ENCODE measurements around the gene DHRS7.

The DHRS7 gene

DNA sequence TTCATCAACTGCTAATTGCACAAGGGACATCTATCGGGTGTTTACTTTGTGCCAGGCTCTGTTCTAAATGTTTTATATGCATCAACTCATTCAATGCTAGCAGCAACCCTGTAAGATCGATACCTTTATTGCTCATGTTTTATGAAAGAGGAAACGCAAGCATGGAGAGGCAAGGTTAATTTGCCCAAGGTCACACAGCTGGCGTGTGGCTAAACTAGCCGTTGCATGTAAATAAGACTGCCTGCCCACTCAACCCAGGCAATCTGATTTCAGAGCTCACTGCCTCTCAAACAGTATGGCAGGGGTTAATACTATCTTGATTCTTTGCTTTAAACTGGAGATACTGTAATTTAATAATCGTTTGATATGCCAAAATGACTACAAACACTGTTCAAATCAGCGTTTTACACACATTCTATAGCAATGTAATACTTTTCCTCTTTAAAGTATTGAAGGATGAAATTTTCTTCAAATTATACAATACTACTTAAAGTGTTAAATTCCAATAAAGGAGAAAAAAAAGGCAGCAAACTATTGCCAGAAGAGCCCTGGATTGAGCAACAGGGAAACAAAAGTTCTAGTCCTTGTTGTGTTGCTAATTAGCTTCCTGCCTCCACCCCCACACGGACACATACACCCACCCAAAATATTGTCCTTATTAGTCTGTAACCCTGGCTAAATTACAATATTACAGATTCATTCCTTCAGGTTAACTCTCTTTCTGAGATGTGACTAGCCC, 39.1 kb upstream of the DHRS7 start:
- Histone ChIP-seq H3K9me3 (ENCODE audit: insufficient read depth, low read depth, low read length) (no peaks in the 10 kb centered on the region), H3K27ac (ENCODE audit: low read depth, low read length) (peak overlapping the region; percentile 25; the same call in 1 of the 2 replicates), H3K4me3 (ENCODE audit: low read length) (no peak overlapping the region), H3K27me3 (ENCODE audit: insufficient read depth, low read length) (no peaks in the 10 kb centered on the region), H3K36me3 (ENCODE audit: insufficient read depth, low read length) (no peaks in the 10 kb centered on the region), H3K9ac (ENCODE audit: low read depth, low read length) (no peak overlapping the region), H3K4me1 (ENCODE audit: insufficient read depth, low read length) (peaks cover 21% of the 10 kb centered on the region)
- WGBS = 71% methylated on average over 6 of the region's 8 CpGs

DNA sequence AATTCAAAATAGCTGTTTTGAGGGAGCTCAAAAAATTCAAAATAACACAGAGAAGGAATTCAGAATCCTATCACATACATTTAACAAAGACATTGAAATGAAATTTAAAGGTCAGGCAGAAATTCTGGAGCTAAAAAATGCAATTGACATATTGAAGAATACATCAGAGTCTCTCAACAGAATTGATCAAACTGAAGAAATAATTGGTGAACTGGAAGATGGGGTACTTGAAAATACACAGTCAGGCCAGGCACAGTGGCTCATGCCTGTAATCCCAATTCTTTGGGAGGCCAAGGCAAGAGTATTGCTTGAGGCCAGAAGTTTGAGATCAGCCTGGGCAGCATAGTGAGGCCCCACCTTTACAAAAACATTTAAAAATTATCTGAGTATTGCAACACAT, 34.1 kb upstream of the DHRS7 start:
- no peak overlapping the region for H3K9ac ChIP-seq (ENCODE audit: low read depth, low read length)
- no peak overlapping the region for H3K4me3 ChIP-seq (ENCODE audit: low read length)

DNA sequence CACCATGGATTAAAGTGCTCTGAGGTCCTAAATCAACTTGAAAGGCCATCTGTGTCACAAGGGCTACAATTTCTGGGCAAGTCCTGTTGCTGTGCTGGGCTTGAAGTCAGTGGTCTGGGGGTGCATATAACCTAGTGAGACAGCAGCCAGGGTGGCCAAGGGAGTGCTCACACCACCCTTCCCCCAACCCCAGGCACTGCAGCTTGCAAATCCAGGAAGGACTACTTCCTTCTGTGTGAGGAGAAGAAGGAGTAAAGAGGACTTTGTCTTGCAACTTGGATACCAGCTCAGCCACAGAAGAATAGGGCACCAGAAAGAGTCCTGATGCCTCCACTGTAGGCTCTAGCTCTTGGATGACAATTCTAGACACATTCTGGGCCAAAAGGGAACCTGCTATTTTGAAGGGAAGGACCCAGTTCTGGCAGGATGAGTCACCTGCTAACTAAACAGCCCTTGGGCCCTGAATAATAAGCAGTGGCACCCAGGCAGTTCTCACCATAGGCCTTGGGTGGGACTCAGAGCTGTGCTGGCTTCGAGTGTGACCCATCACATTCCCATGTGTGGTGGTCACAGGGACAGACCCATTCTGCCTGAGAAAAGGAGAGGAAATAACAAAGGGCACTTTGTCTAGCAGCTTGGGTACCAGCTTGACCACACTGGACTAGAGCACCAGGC, 32.6 kb upstream of the DHRS7 start:
- Histone ChIP-seq H3K9me3 (ENCODE audit: insufficient read depth, low read depth, low read length) (no peaks in the 10 kb centered on the region), H3K9ac (ENCODE audit: low read depth, low read length) (no peak overlapping the region), H3K27ac (ENCODE audit: low read depth, low read length) (no peak overlapping the region), H3K27me3 (ENCODE audit: insufficient read depth, low read length) (no peaks in the 10 kb centered on the region), H3K36me3 (ENCODE audit: insufficient read depth, low read length) (no peaks in the 10 kb centered on the region), H3K4me1 (ENCODE audit: insufficient read depth, low read length) (no peaks in the 10 kb centered on the region), H3K4me3 (ENCODE audit: low read length) (no peak overlapping the region)
- 98% methylated on average over 1 of the region's 1 CpG for WGBS

More for the DNA sequence above, 34.1 kb upstream of the DHRS7 start:
- no peak overlapping the region for H3K27ac ChIP-seq (ENCODE audit: low read depth, low read length)
- peaks cover 9% of the 10 kb centered on the region for H3K4me1 ChIP-seq (ENCODE audit: insufficient read depth, low read length)
- no peaks in the 10 kb centered on the region for H3K36me3 ChIP-seq (ENCODE audit: insufficient read depth, low read length)
- no peaks in the 10 kb centered on the region for H3K9me3 ChIP-seq (ENCODE audit: insufficient read depth, low read depth, low read length)
- H3K27me3 ChIP-seq (ENCODE audit: insufficient read depth, low read length) = no peaks in the 10 kb centered on the region

DNA sequence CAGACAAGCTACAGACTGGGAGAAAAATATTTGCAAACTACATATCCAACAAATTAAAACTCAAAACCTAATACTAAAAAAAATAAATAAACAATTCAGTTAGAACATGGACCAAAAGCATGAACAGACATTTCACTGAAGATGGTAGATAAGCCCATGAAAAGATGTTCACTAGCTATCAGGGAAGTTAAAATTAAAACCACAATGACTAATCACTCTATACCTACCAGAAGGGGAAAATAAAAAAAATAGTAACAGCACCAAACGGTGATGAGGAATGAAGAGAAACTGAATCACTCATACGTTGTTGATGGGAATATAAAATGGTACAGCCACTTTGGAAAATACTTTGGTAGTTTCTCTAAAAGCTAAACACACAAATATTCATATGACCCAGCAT, 31.1 kb upstream of the DHRS7 start:
- Histone ChIP-seq H3K27ac (ENCODE audit: low read depth, low read length) (no peak overlapping the region), H3K9ac (ENCODE audit: low read depth, low read length) (no peak overlapping the region), H3K27me3 (ENCODE audit: insufficient read depth, low read length) (no peaks in the 10 kb centered on the region), H3K4me1 (ENCODE audit: insufficient read depth, low read length) (no peaks in the 10 kb centered on the region), H3K36me3 (ENCODE audit: insufficient read depth, low read length) (no peaks in the 10 kb centered on the region), H3K4me3 (ENCODE audit: low read length) (no peak overlapping the region), H3K9me3 (ENCODE audit: insufficient read depth, low read depth, low read length) (no peaks in the 10 kb centered on the region)
- 73% methylated on average over 2 of the region's 2 CpGs for WGBS

DNA sequence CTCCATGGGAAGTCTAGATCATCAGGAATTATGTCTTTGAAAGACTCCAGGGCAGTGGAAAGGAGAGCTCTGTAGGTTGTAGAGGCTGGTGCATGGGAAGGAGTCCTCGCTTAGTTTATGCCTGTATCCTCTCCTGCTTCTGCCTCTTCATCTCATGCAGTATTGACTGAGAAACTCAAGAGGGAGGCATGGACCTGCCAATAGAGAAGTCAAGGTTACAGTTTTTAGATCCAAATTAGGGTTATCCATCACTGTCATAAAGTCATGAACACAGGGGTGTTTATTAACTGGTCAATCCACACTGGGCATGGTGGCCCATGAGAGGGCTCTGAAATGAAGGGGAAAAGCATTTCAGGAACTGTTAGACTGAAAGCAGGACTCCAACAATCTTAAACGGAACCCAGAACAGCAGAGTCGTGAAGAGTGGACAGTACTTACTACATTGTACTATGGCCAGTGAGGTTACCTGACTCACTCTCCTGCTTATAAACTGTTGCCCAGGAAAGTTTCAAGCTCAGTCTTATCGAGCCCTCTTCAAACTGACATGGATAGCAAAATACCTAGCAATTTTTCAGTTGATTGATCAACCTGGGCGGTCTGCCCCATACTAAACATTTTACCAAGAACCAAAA, 30.1 kb upstream of the DHRS7 start:
- H3K9ac ChIP-seq (ENCODE audit: low read depth, low read length) = no peak overlapping the region
- no peaks in the 10 kb centered on the region for H3K36me3 ChIP-seq (ENCODE audit: insufficient read depth, low read length)
- no peaks in the 10 kb centered on the region for H3K9me3 ChIP-seq (ENCODE audit: insufficient read depth, low read depth, low read length)
- no peaks in the 10 kb centered on the region for H3K27me3 ChIP-seq (ENCODE audit: insufficient read depth, low read length)
- H3K27ac ChIP-seq (ENCODE audit: low read depth, low read length) = no peak overlapping the region
- no peak overlapping the region for H3K4me3 ChIP-seq (ENCODE audit: low read length)
- no peaks in the 10 kb centered on the region for H3K4me1 ChIP-seq (ENCODE audit: insufficient read depth, low read length)
- 89% methylated on average over 5 of the region's 5 CpGs for WGBS

DNA sequence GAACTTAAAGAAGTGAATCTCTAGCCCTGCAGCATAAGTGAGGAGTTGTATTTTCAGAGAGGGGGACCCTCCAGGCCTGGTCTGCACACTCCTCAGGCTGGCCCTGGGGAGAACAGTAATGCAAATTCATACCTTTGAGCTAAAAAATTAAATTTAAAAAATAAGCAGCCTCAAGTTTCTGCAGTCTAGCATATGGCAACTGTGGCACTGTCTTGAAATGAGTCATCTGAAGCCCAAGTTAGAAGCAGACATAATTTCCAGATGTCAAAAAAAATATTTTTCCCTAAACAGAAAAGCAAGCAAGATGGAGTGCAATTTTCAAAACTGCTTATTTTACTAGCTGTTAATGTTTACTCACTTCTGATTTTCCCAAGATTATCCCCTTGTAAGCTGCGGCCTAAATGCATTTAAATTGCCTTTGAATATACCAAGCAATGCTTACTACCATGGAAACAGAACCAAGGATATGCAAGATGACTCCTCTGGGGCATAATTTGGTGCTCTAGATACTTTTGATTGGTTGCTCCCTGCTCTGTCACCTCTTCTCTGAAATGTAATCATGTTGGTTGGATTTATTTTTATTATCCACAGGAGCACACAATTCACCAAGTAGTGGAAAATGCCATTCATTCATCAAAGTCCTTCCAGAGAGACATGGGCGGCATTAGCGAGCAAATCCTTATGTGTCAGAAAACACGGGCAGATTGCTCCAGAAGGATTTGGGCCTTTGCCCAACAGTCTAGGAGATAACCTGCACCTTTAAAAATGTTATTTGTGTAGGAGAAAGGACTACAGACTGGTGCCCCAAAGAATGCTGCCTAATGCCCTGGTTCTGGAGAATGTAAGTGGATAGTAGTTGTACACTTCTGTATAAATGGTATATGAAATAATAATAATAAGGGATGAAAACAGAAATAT, 25.0 kb upstream of the DHRS7 start:
- H3K9me3 ChIP-seq (ENCODE audit: insufficient read depth, low read depth, low read length) = no peaks in the 10 kb centered on the region
- peaks cover 4% of the 10 kb centered on the region; the same call in 1 of the 2 replicates for H3K4me1 ChIP-seq (ENCODE audit: insufficient read depth, low read length)
- no peak overlapping the region for H3K9ac ChIP-seq (ENCODE audit: low read depth, low read length)
- no peaks in the 10 kb centered on the region for H3K27me3 ChIP-seq (ENCODE audit: insufficient read depth, low read length)
- WGBS = 93% methylated on average over 4 of the region's 4 CpGs
- no peak overlapping the region for H3K4me3 ChIP-seq (ENCODE audit: low read length)
- no peak overlapping the region for H3K27ac ChIP-seq (ENCODE audit: low read depth, low read length)
- H3K36me3 ChIP-seq (ENCODE audit: insufficient read depth, low read length) = no peaks in the 10 kb centered on the region

DNA sequence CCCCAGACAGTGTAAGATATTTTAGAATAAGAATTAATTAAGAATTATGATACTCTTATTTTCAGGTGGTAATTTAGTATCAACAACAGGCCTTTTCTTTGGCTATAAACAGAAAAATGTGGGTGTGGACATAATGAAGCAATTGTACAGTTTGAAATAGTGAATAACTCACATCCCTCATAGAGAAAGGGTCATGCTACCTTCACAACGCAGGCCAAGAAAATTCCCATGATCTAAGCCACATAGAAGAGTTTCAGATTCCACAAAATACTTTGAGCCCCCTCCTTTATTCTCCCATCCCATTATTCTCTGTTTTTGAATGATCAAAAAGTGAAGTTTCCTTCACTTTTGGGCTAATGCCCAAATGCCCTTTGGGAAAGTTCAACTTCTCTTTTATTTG, 23.5 kb upstream of the DHRS7 start:
- H3K4me1 ChIP-seq (ENCODE audit: insufficient read depth, low read length) = peaks cover 12% of the 10 kb centered on the region; the same call in 1 of the 2 replicates
- 88% methylated on average over 1 of the region's 1 CpG for whole genome bisulfite sequencing

DNA sequence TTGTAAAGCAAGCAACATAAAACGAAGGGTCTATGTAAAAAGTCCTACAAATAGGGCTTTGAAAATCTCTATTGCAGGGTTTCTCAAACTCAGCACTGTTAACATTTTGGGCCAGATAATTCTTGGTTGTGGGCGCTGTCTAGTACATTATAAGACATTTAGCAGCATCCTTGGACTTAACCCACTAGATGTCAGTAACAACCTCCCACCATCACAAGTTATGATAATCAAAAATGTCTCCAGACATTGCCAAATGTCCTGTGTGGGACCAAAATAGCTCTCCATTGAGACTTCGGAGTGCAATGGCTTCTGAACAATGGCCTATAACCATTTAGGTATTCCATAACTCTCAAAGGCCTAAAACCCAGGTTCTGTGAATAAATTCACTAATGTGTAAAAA, 22.9 kb upstream of the DHRS7 start:
- Histone ChIP-seq H3K9me3 (ENCODE audit: insufficient read depth, low read depth, low read length) (no peaks in the 10 kb centered on the region), H3K36me3 (ENCODE audit: insufficient read depth, low read length) (no peaks in the 10 kb centered on the region), H3K4me3 (ENCODE audit: low read length) (no peak overlapping the region), H3K9ac (ENCODE audit: low read depth, low read length) (no peak overlapping the region), H3K27ac (ENCODE audit: low read depth, low read length) (no peak overlapping the region), H3K27me3 (ENCODE audit: insufficient read depth, low read length) (no peaks in the 10 kb centered on the region), H3K4me1 (ENCODE audit: insufficient read depth, low read length) (peaks cover 12% of the 10 kb centered on the region; the same call in 1 of the 2 replicates)
- WGBS = 89% methylated on average over 3 of the region's 3 CpGs

More for the DNA sequence above, 23.5 kb upstream of the DHRS7 start:
- no peaks in the 10 kb centered on the region for H3K36me3 ChIP-seq (ENCODE audit: insufficient read depth, low read length)
- H3K9me3 ChIP-seq (ENCODE audit: insufficient read depth, low read depth, low read length) = no peaks in the 10 kb centered on the region
- no peak overlapping the region for H3K9ac ChIP-seq (ENCODE audit: low read depth, low read length)
- H3K4me3 ChIP-seq (ENCODE audit: low read length) = no peak overlapping the region
- H3K27me3 ChIP-seq (ENCODE audit: insufficient read depth, low read length) = no peaks in the 10 kb centered on the region
- H3K27ac ChIP-seq (ENCODE audit: low read depth, low read length) = no peak overlapping the region

DNA sequence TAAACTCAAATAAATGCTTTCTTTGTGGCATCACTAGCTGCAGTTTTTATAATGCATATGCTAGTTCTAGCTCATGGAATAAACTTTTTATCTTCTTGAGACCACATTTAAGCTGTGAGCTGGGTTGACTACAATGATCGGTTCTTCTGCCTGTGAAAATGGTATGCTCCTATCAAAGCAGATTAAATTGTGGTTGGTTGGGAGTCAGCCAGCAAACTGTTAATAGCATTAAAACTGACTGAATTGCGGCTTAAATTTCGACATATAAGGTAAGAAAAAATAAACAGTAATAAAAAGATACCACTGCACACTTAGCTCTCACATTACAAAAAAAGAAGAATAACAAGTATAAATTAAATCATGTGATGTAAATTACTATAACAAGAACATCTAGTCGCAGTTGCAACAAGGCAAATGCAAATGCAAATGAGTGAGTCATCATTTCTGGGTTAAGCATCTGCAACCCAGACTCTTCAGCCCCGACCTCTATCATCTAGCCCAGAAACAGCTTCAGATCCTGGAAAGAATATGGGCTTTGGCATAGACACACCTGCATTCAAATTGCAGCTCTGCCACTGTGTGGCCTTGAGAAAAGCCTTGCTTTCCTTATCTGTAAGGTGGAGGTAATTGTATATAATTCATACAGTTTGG, 19.8 kb upstream of the DHRS7 start:
- Histone ChIP-seq H3K27me3 (ENCODE audit: insufficient read depth, low read length) (no peaks in the 10 kb centered on the region), H3K9me3 (ENCODE audit: insufficient read depth, low read depth, low read length) (no peaks in the 10 kb centered on the region), H3K9ac (ENCODE audit: low read depth, low read length) (no peak overlapping the region), H3K4me3 (ENCODE audit: low read length) (no peak overlapping the region), H3K36me3 (ENCODE audit: insufficient read depth, low read length) (no peaks in the 10 kb centered on the region), H3K4me1 (ENCODE audit: insufficient read depth, low read length) (peaks cover 12% of the 10 kb centered on the region; the same call in 1 of the 2 replicates), H3K27ac (ENCODE audit: low read depth, low read length) (no peak overlapping the region)
- WGBS = 44% methylated on average over 3 of the region's 5 CpGs

DNA sequence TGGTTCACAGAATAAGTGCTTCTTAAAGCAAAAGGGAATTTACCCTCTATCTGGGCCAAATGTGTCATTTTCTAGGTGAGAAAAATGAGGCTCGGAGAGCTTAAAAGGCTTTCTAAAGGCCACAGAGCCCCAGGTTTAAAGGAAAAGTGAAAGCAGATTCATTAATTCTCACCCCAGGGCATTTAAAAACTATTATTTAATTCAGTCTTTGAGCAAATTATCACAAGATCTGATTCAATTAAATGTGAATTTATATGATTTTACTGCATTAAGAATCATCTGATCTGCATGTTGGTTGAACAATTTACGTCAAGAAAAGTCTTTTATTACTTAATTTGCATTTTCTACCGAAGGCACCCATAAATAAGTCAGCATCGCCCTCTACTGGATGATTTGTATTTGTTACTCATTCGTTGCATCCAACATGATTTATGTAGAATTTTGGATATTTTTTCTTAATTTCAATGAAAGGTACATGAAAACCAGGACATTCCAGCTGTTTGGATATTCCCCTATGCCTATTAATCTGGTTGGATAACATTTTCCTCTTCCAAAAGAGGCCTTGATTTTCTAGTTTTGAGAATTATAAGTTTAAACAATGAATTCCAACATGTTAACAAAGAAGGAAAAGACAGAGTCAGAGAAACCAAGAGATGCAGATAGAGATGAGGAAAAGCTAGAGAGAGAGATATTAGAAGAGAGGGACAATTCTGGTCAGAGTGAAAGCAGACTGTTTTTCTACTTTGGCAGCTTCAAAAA, 19.1 kb upstream of the DHRS7 start:
- 27% methylated on average over 2 of the region's 5 CpGs for WGBS
- H3K9me3 ChIP-seq (ENCODE audit: insufficient read depth, low read depth, low read length) = no peaks in the 10 kb centered on the region
- H3K4me3 ChIP-seq (ENCODE audit: low read length) = peak overlapping the region; percentile 39
- H3K4me1 ChIP-seq (ENCODE audit: insufficient read depth, low read length) = peaks cover 12% of the 10 kb centered on the region; the same call in 1 of the 2 replicates
- no peak overlapping the region for H3K9ac ChIP-seq (ENCODE audit: low read depth, low read length)
- no peak overlapping the region for H3K27ac ChIP-seq (ENCODE audit: low read depth, low read length)
- no peaks in the 10 kb centered on the region for H3K36me3 ChIP-seq (ENCODE audit: insufficient read depth, low read length)
- H3K27me3 ChIP-seq (ENCODE audit: insufficient read depth, low read length) = no peaks in the 10 kb centered on the region

Measured in HUES64 (cell line).